Daoy (cell line): Measurements from ENCODE around the gene DHRS12. TPM values are rescaled to one million over a fixed set of nuclear protein-coding genes. Genes with fewer than 3 reads are reported as not detected.

ENCODE experiments used
- DNase-seq: peaks from one replicate; pipeline ENCODE4 v3.0.0-alpha.2; 2015; ENCODE audit warnings: low read depth
- total RNA-seq: library from RNA; depleted of rRNA; stranded (reverse); fragments of >200 nt; shearing (Covaris generic); gene quantifications from 2 replicates; pipeline ENCODE4 v1.2.3, GENCODE V29; 2014

The DHRS12 gene
- total RNA-seq, 1 experiment from 2014 or later: not detected

DNA sequence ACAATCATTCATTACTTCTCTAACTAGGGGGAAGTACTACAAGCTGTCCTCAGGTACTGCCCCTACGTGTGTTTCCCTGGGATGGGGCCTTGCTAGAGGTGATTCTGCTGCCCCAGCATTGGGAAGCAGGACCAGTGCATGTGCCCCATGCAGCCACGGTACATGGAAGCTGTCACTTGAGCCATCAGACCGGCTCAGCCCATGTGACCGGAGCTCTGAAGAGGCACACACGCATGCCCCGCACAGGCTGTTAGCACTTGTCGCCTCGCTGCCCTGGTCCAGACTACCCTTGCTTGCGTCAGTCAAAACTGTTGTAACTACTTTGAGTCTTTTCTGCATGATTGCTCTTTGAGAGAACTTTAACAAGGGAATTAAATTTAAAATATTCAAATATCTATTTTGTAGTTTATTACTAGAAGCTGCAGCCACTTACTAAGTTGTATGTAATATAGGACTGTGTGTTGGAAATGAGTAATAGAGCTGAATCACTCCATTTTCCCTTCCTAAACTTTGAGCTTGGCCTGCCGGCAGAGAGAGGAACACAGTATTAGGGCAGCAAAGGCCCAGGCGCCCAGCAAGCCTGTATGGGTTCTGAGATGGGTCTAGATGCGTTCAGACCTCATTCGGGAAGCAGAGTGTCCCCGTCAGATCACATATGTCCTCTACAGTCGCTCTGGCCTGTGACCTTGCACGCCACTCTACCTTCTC lies 42.2 kb downstream of the DHRS12 start:
- no peak for DNase-seq

GRCh38 chr13:51760592-51760991 lies 43.4 kb downstream of the DHRS12 start:
- peak; percentile 9 for DNase-seq

DNA sequence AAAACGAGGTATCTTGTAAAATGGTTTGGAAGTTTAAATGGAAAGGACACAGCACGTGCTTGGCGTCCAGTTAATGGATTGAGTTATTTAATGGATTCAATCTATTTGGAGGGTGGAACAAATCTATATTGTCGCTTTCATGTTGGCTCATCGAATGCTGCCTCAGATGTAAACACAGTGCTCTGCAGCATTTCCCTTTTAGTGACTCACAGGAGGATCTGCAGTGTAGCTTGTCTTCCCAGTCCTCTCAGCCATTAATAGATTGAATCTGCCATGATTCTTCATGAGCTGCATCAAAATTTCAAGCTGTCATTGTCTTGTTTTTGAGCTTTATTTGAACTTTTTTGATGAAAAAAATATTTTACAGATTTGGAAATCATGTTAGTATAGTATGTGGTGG lies 44.7 kb downstream of the DHRS12 start:
- DNase-seq: no peak

- DNase-seq: no peak
Measured at GRCh38 chr13:51758691-51759090, 45.3 kb downstream of the DHRS12 start.

GRCh38 chr13:51756651-51757050 lies 47.3 kb downstream of the DHRS12 start:
- DNase-seq: no peak

DNA sequence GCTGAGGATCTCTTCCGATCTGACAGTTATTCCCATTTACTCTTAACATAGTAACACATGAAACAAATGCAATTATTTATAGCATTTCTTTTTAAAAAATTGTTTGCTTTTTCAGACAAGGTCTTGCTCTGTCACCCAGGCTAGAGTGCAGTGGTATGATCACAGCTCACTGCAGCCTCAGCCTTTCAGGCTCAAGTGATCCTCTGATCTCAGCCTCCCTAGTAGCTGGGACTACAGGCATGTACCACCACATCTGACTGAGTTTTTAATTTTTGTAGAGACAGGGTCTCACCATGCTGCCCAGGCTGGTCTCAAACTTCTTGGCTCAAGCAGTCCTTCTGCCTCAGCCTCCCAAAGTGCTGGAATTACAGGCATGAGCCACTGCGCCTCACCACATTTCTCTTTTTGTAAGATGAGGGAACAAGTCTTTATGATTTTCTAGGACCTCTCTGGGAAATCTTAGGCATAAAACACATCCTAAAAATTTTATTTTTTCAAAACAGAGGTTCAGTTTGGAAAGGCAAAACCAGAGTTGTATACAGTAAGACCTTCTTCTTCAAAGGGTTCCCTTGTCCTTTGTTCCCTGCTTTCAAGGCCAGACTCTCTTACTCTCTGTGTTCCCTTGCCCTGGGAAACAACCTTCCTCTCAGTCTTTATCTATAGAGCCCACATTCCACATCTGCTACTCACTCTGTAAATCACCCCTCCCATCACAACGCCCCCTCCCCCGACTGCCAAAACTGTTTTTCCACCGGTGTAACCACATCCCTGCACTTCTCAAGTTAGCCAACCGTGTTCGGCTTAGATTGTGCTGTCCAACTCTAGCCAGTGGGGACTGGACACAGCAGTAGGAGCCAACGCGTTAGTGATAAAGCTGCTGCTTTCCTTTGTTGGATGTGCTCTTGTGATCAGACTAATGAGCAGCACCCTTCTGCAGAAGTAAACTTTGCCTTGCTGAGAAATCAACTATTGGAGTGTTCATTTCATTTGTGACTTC lies 56.2 kb downstream of the DHRS12 start:
- no peak for DNase-seq

- DNase-seq: no peak
Measured at GRCh38 chr13:51746802-51747201, 57.2 kb downstream of the DHRS12 start.

DNA sequence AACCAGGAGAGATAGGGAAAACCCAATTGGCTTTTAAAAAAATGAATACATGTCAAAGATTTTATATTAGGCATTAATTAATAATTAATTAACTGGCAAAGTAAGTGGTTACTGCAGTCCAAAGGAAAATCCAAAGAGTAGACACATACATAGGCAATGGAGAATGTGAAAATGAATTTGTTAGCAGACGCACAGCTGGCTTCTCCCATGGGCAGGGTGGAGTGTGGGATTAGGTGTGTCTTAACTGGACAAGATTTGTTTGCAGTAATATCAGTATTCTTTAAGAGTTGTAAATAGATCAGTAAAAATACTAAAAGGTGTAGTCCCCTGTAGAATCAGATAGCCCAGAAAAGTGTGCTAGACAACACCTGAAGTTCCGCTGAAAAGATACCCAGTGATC lies 58.7 kb downstream of the DHRS12 start:
- DNase-seq: no peak

- DNase-seq: no peak
Measured at GRCh38 chr13:51742611-51743010, 61.4 kb downstream of the DHRS12 start.

DNA sequence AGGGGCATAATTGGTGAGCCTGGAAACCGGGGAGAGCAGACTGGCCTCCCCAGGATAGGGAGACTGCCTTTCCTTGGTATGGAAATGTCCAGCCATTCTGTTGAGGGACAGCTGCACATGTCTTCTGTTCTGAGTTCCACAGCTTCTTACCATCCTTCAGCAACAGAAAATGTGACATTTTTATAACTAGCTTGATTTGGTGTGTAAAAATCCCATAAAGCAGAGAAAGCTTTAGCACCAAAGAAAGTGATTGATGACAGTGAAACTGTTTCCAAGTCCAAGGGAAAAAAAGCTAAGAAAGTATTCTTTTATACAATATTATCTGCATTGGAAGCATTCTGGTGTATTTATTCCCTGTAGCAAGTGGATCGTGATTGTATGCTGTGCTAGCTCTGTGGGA lies 61.9 kb downstream of the DHRS12 start:
- DNase-seq: no peak

DNA sequence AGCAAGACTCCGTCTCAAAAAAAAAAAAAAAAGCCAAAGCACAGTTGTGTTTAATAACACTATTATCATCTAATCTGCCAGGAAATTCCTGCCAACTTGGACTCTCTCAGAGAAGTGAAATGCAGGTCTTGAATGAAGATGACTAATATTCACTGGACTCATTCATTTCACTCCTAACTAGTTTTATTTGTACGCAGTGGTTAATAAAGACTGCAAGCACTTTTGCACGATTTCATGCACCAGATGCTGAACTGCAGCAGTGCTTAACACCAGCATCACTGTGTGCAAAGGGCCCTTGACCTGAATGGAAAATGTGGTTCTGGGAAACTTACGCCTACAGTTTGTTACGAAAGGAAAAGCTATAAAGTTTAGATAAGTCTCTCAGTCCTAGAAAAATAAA lies 63.3 kb downstream of the DHRS12 start:
- no peak for DNase-seq

DNA sequence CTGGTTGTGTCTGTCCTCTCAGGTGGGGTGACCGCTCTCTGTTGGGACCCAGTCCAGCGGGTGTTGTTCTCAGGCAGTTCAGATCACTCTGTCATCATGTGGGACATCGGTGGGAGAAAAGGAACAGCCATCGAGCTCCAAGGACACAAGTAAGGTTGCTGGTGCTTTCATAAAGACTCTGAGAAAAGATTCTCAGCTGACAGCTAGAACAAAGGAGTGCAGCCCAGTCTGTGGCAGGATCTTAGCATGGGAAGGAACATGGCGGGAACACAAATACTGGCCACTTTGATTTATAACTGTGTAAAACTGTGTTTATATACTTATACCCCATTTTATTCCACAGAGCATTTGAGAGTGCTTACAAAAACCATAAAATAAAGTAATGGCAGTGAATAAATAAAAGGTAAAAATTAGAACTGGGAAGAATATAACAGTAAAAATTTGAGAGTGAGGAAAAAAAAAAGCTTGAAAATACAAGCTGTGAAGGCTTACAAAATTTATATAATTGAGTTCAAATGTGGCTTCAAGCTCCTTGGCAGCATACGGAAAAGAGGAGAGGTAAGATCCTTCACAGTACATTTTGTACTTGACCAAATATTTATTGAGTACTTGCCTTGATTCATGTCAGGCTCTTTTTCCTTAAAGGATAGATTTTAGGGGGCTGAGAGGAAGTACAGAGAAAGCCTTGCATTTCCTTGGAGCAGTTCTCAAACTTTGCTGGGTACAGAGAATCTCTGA lies 64.8 kb downstream of the DHRS12 start:
- DNase-seq: no peak

- DNase-seq: no peak
Measured at GRCh38 chr13:51738226-51738905, 65.6 kb downstream of the DHRS12 start.

DNA sequence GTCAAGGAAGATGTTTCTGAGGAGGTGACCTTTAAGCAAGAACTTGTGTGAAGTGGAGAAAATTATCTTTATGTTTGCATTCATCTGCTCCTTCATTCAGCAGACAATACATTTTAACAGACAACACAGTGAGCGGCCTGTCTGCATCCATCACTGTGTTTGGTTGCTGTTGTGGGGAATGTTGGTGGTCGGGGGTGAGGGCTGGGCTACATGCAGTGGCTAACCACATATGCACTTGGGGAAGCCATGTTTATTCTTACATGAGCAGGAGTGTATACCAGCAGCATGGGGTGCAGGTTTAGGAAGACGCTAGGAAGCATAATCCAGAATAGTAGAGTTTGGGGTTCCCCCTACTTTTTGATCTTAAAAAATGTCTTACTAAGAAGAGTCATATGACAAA lies 66.4 kb downstream of the DHRS12 start:
- DNase-seq: no peak

- no peak for DNase-seq
Measured at GRCh38 chr13:51734786-51735185, 69.2 kb downstream of the DHRS12 start.

DNA sequence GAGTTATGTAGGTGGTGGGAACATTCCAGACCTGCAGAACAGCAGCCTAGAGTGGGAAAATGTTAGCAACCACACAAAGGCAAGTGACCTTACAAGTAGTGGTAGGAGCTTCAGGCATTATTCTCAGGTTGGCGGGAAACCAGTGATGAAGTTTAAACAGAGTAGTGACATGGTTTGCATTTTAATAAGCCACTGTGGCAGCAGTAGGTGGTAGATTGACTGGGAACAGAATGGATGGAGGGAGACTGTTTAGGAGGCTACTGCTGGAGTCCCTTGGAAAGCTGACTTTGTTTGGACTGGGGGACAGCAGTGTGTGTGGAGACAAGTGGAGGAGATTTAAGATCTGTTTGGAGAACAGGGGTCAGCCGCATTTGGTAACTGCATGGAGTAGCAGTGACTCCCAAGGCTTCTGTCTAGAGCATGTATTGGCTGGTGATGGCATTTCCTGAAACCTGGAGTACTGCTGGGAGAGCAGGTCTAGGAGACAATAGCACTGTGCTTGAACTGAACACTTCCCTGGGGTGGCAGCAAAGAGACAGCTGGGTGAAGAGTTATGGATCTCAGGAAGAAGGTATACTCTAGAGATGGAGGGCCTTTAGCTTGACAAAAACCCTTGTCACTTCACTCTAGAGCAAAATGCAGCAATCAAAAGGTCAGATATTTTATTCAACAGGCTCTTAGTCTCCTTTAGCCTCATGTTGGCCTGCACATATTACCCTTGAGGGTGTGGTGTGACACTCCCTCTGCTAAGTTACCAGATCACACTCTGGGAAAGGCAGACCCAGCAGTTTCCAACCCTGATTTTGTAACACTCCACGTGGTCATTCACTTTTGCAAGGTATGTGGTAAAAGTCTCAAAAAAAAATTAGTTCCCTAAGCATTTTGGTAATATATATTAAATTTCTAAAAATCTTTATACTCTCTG lies 70.3 kb downstream of the DHRS12 start:
- no peak for DNase-seq

GRCh38 chr13:51731759-51732158 lies 72.2 kb downstream of the DHRS12 start:
- no peak for DNase-seq

- DNase-seq: no peak
Measured at GRCh38 chr13:51730927-51731326, 73.0 kb downstream of the DHRS12 start.

GRCh38 chr13:51729866-51730553 lies 74.0 kb downstream of the DHRS12 start:
- peak; percentile 75 for DNase-seq

DNA sequence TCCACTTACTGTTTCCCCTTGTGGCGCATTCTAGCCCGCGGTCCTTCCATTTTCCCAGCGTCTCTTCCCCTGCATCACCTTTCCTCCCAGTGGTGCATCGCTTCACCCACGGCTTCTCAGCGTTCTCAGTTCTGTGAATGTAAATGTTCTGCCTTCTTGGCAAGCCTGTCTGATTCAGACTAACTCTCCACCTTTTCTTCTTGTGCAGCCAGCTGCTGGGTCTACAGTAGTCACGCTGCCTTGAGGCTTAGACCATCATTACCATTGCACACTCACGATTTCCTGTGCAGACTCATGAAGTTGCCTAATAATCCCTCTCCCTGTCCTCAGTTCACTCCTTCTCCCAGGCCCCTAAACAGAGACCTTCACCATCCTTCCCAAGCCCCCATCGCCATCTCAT lies 75.0 kb downstream of the DHRS12 start:
- peak; percentile 64 for DNase-seq
